Sigmoid colon (tissue), 4 donors: Measurements from ENCODE around the gene USP32.

Experiments
- CTCF ChIP-seq, 4 experiments: fragments of 450-650 bp in 3 of 4; fragments of 200-600 bp in 1 of 4; IDR thresholded peaks; one replicate each; pipeline ENCODE4 v1.5.1; 2016 to 2019; ENCODE audit warnings: antibody characterized with exemption in 4 of 4, mild to moderate bottlenecking in 3 of 4, moderate library complexity in 2 of 4
- POLR2AphosphoS5 ChIP-seq, 4 donors: sonication (generic); formaldehyde crosslinking; IDR thresholded peaks; one replicate each; pipeline ENCODE4 v1.6.1; 2017; ENCODE audit warnings: antibody characterized with exemption in 4 of 4

GRCh38 chr17:60352569-60352968, 39.4 kb downstream of the USP32 start:
- TF ChIP-seq CTCF (IDR thresholded peaks at IDR 0.05) (no peak), POLR2AphosphoS5 (IDR thresholded peaks at IDR 0.05) (no peak)
